PC-9 (cell line): Measurements from ENCODE around the gene GPR17. TPM values are rescaled to one million over a fixed set of nuclear protein-coding genes. Genes with fewer than 3 reads are reported as not detected.

Experiments
- BruUV-seq: library from RNA; stranded (reverse); fragments of 400-500 nt; replicated peaks from 2 replicates; lab custom pipeline; 2021; lab: Mats Ljungman, UMichigan
- CTCF ChIA-PET: fragments of 300-600 bp; sonication (Branson Sonifier 250); formaldehyde crosslinking; loops from one replicate; lab custom pipeline; 2022; ENCODE audit warnings: antibody characterized with exemption; lab: Charles Lee
- POLR2A ChIA-PET: fragments of 300-600 bp; sonication (Branson Sonifier 250); formaldehyde crosslinking; loops from one replicate; lab custom pipeline; 2022; ENCODE audit warnings: antibody characterized with exemption; ENCODE audit not compliant: unreplicated experiment; lab: Charles Lee
- DNase-seq, 2 experiments: peaks; one replicate each; pipeline versions ENCODE4 v3.0.0 to v3.0.0-alpha.2; 2015 to 2022; ENCODE audit warnings: mixed read lengths in 1 of 2
- H2AFZ ChIP-seq: fragments of 200-600 bp; sonication (generic); 2 replicates; pipeline ENCODE4 v1.8.1; 2017; ENCODE audit warnings: antibody characterized with exemption
- H3F3A ChIP-seq: fragments of 200-600 bp; sonication (generic); 2 replicates; pipeline ENCODE4 v1.8.1; 2017; ENCODE audit warnings: antibody characterized with exemption, mild to moderate bottlenecking, low read depth; ENCODE audit not compliant: insufficient read depth
- H3K27ac ChIP-seq: fragments of 200-600 bp; sonication (generic); 2 replicates; pipeline ENCODE4 v1.6.1; 2016; ENCODE audit warnings: mixed run types
- H3K27me3 ChIP-seq: fragments of 200-600 bp; sonication (generic); 2 replicates; pipeline ENCODE4 v1.6.1; 2016; ENCODE audit warnings: low read depth, mixed run types; ENCODE audit not compliant: insufficient read depth
- H3K36me3 ChIP-seq: fragments of 200-600 bp; sonication (generic); 2 replicates; pipeline ENCODE4 v1.6.1; 2016; ENCODE audit warnings: low read depth, mixed run types
- H3K4me1 ChIP-seq: fragments of 200-600 bp; sonication (generic); replicated peaks from 2 replicates; pipeline ENCODE4 v1.6.1; 2016; ENCODE audit warnings: mixed run types; ENCODE audit not compliant: insufficient read depth
- H3K4me2 ChIP-seq: fragments of 200-600 bp; sonication (generic); 2 replicates; pipeline ENCODE4 v1.6.1; 2017; ENCODE audit warnings: mixed run types
- H3K4me3 ChIP-seq: fragments of 200-600 bp; sonication (generic); 2 replicates; pipeline ENCODE4 v1.6.1; 2016; ENCODE audit warnings: mixed run types
- H3K79me2 ChIP-seq: fragments of 200-600 bp; sonication (generic); 2 replicates; pipeline ENCODE4 v1.6.1; 2017; ENCODE audit warnings: low read depth, mixed run types
- H3K9me2 ChIP-seq: fragments of 200-600 bp; sonication (generic); 2 replicates; pipeline ENCODE4 v1.8.1; 2017; ENCODE audit warnings: mild to moderate bottlenecking; ENCODE audit not compliant: insufficient read depth
- H3K9me3 ChIP-seq: fragments of 200-600 bp; sonication (generic); 2 replicates; pipeline ENCODE4 v1.8.1; 2016; ENCODE audit warnings: low read depth; ENCODE audit not compliant: insufficient read depth
- H4K20me1 ChIP-seq: fragments of 200-600 bp; sonication (generic); 2 replicates; pipeline ENCODE4 v1.8.1; 2017; ENCODE audit not compliant: insufficient read depth
- EZH2 ChIP-seq: fragments of 200-600 bp; sonication (generic); IDR thresholded peaks from 2 replicates; pipeline ENCODE4 v1.8.0; 2017; ENCODE audit warnings: antibody characterized with exemption, low read depth
- intact Hi-C: fragments of 100-400 bp; cut with micrococcal nuclease; formaldehyde crosslinking; loops from one replicate; pipeline ENCODE4 v1.10.0; 2022; ENCODE audit not compliant: unreplicated experiment
- total RNA-seq: library from RNA; stranded (reverse); gene quantifications from 2 replicates; pipeline ENCODE4 v1.2.3, GENCODE V29; 2021
- TF ChIP-seq, protein P1 (sequence below): fragments of 200-600 bp; sonication (generic); conservative IDR thresholded peaks from 2 replicates; pipeline ENCODE4 v1.6.1; 2017; ENCODE audit warnings: mixed run types, antibody characterized with exemption, mild to moderate bottlenecking, moderate library complexity

The GPR17 gene
- total RNA-seq, 1 experiment from 2014 or later, result not detected

DNA sequence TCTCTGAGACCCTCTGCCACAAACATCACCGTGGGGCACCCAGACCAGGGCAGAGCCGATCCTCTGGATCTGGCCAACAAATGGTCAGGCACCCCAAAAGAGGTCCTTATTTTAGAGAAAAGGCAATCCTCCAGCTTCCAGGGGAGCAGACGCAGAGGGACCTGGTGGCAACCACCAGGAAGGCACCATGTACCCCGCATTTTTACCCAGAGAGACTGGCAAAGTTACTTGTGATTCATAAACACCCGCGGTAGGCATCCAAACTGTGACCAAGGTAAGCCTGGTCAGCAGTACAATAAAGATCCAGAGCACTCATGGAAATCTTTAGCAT is 18.9 kb downstream of the GPR17 start:
- Histone ChIP-seq H3K4me3 (no peak overlapping the region), H3K79me2 (no peaks in the 10 kb centered on the region), H3K27me3 (peaks cover 51% of the 10 kb centered on the region), H3K27ac (no peak overlapping the region), H3K9me2 (no peaks in the 10 kb centered on the region), H4K20me1 (no peaks in the 10 kb centered on the region), H3K36me3 (no peaks in the 10 kb centered on the region), H3F3A (no peaks in the 10 kb centered on the region), H2AFZ (no peak overlapping the region), H3K4me1 (no peaks in the 10 kb centered on the region), H3K9me3 (peaks cover 3% of the 10 kb centered on the region; the same call in 1 of the 2 replicates), H3K4me2 (no peak overlapping the region)
- no peak for DNase-seq
- BruUV-seq, result no TSS peak
- intact Hi-C loops, result no loop called here
- TF ChIP-seq, protein P1, sequence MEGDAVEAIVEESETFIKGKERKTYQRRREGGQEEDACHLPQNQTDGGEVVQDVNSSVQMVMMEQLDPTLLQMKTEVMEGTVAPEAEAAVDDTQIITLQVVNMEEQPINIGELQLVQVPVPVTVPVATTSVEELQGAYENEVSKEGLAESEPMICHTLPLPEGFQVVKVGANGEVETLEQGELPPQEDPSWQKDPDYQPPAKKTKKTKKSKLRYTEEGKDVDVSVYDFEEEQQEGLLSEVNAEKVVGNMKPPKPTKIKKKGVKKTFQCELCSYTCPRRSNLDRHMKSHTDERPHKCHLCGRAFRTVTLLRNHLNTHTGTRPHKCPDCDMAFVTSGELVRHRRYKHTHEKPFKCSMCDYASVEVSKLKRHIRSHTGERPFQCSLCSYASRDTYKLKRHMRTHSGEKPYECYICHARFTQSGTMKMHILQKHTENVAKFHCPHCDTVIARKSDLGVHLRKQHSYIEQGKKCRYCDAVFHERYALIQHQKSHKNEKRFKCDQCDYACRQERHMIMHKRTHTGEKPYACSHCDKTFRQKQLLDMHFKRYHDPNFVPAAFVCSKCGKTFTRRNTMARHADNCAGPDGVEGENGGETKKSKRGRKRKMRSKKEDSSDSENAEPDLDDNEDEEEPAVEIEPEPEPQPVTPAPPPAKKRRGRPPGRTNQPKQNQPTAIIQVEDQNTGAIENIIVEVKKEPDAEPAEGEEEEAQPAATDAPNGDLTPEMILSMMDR, result no peak
- no peak for TF ChIP-seq EZH2
- ChIA-PET CTCF (no interaction called here), POLR2A (no interaction called here)

DNA sequence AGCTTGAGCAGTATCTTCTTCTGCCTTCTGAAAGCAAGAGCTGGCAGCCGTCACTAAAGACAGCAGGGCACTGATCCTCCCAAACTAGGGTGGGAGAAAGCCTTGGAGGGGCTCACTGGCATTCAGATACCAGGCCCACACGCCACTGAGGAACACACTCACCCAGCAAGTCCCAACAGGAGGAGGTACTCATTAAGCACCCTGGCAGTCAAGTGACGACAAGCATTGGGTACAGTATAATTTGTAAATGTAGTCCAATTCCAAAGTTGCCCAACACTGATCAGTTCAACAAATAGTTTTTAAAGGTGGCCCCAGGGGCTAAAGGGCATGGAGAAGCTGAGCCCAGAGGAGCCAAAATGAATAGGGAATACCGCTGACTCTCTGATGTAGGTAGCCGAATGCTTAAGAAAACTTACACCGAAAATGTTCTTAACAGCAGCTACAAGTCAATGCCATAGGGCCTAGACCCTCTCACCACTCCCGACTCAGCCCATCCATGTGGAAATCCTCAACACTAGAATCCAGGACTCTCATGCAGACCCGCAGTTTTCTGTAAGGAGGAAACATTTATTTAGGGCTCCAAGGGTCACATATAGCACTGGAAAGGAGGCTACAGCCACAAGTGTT is 19.4 kb downstream of the GPR17 start:
- no TSS peak for BruUV-seq
- POLR2A ChIA-PET, result no interaction called here
- Histone ChIP-seq H3K4me3 (no peak overlapping the region), H3F3A (no peaks in the 10 kb centered on the region), H3K4me1 (no peaks in the 10 kb centered on the region), H3K36me3 (no peaks in the 10 kb centered on the region), H4K20me1 (no peaks in the 10 kb centered on the region), H3K27ac (no peak overlapping the region), H2AFZ (no peak overlapping the region), H3K9me2 (no peaks in the 10 kb centered on the region), H3K27me3 (peaks cover 56% of the 10 kb centered on the region), H3K9me3 (no peaks in the 10 kb centered on the region), H3K79me2 (no peaks in the 10 kb centered on the region), H3K4me2 (no peak overlapping the region)
- DNase-seq, result no peak
- TF ChIP-seq EZH2, result no peak
- TF ChIP-seq, protein P1, result no peak
- CTCF ChIA-PET, result no interaction called here
- intact Hi-C loops, result no loop called here

- no TSS peak for BruUV-seq
- Histone ChIP-seq H2AFZ (no peak overlapping the region), H3K79me2 (no peaks in the 10 kb centered on the region), H3F3A (no peaks in the 10 kb centered on the region), H3K9me2 (no peaks in the 10 kb centered on the region), H4K20me1 (no peaks in the 10 kb centered on the region), H3K4me1 (no peaks in the 10 kb centered on the region), H3K4me2 (no peak overlapping the region), H3K9me3 (no peaks in the 10 kb centered on the region), H3K36me3 (no peaks in the 10 kb centered on the region), H3K27me3 (peaks cover 87% of the 10 kb centered on the region), H3K4me3 (no peak overlapping the region), H3K27ac (no peak overlapping the region)
- CTCF ChIA-PET, result no interaction called here
- no peak for DNase-seq
- intact Hi-C loops, result no loop called here
- no peak for TF ChIP-seq EZH2
- TF ChIP-seq, protein P1, result no peak
- POLR2A ChIA-PET, result no interaction called here
These were observed 23.1 kb downstream of the GPR17 start for GRCh38 chr2:127669056-127669455.
